ENCODE measurements around the gene MICAL3. TPM values are rescaled to one million over a fixed set of nuclear protein-coding genes. Genes with fewer than 3 reads are reported as not detected.

MICAL3 gene
- polyA plus RNA-seq, 1 donor: 36.1 TPM

DNA sequence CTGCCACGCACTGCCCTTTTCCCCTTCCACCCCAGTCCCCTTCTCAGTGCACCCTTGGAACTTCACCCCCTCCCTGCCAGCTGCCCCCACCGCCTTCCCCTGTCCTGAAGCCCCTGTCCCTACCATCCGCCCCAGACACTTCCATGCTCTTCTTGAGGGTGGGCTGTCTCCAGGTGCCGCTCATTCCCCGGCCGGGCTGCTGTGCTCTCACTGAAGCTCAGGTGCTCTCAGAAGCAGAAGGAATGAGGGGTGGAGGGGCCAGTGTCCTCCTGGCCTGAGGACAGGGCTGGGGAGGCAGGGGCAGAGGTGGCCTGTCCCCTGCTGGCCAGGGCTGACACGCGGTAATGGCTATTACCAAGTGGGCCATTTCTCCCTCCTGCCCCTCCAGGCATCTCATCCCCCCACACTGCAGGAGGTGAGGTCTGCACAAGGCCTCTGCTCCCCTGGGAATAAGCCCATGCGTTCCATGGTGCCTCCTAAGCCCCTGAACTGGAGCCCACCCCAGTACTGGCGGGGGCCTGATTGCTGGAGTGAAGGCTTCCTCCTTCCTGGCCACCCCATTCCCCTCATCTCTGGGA is 243.5 kb downstream of the MICAL3 start:
- Histone ChIP-seq H3K4me1 (ENCODE audit: control insufficient read depth, insufficient read depth, low read length) (peaks cover 4% of the 10 kb centered on the region), H3K9me3 (ENCODE audit: control insufficient read depth, low read depth, low read length) (no peaks in the 10 kb centered on the region), H3K4me3 (ENCODE audit: low read length) (no peak overlapping the region), H3K27me3 (ENCODE audit: control insufficient read depth, insufficient read depth, low read length) (no peaks in the 10 kb centered on the region), H3K27ac (ENCODE audit: low read length) (no peak overlapping the region), H3K36me3 (ENCODE audit: control insufficient read depth, insufficient read depth, low read length) (no peaks in the 10 kb centered on the region)
- DNase-seq: no peak
- no CpG with 5 or more reads among the region's 10 CpGs for WGBS (ENCODE audit: insufficient coverage, low lambda C conversion rate)

DNA sequence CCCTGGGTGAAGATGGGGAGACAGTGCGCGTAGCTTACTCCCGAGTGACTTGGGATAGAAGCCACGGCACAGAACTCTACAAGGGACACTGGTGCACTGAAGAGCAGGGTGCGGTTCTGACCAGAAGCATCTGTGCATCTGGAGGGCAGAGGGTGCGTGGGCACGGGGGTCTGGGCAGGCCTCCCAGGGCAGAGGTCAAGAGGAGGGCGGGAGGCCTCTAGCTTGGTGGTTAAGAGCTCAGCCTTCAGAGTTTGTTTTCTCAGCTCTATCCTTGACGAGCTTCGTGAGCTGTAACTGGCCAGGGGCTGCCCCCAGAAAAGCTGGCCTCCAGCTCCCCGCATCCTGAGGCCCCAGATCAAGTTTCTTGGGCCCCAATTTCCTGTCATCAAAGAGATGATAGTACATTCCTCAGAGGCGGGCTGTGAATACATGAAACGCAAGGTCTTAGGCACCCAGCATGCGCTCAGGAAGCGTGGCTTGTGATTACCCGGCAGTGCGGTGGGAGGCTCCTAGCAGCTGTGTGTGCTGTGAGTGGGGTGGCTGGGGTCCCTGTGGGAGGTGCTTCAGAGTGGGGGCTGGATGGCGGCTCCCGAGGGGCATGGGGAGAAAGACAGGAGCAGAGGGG is 244.1 kb downstream of the MICAL3 start:
- H3K4me1 ChIP-seq (ENCODE audit: control insufficient read depth, insufficient read depth, low read length): peaks cover 4% of the 10 kb centered on the region
- H3K4me3 ChIP-seq (ENCODE audit: low read length): no peak overlapping the region
- H3K9me3 ChIP-seq (ENCODE audit: control insufficient read depth, low read depth, low read length): no peaks in the 10 kb centered on the region
- no peak for DNase-seq
- no CpG with 5 or more reads among the region's 19 CpGs for WGBS (ENCODE audit: insufficient coverage, low lambda C conversion rate)
- no peaks in the 10 kb centered on the region for H3K36me3 ChIP-seq (ENCODE audit: control insufficient read depth, insufficient read depth, low read length)
- H3K27me3 ChIP-seq (ENCODE audit: control insufficient read depth, insufficient read depth, low read length): no peaks in the 10 kb centered on the region
- H3K27ac ChIP-seq (ENCODE audit: low read length): no peak overlapping the region

DNA sequence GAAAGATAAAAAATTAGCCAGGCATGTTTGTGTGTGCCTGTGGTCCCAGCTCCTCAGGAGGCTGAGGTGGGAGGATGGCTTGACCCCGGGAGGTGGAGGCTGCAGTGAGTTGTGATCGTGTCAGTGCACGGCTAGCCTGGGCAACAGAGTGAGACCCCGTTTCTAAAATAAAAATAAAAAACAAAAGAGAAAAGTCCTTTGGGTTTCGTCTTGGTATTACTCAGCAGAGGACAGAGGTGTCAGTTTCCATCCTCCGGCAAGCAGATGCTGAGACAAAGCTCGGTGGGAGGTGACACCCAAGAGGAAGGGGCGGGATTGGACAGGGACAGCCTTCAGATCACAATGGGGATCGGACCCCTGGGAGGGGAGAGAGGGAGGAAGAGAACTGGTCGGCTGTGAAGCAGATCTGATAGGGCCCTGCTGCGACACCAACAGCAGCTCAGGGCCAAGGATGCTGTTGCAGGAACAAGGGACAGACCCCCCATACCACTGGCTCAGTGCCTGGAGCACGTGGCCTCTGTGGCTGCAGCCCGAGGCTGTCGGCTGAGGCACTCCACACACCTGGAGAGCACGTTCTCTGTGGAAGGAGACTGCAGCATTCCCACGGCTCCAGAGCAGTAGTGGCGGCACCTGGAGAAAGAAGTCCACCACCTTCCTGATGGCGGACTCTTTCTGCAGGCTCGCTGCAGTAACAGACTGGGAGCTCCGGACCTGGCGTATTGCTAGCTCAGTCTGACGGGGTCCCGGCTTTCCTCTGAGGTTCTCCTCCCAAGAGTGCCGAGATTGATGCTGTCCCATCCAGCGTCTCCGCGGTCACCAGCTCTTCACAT is 244.9 kb downstream of the MICAL3 start:
- WGBS (ENCODE audit: insufficient coverage, low lambda C conversion rate): no CpG with 5 or more reads among the region's 27 CpGs
- no peak overlapping the region for H3K4me3 ChIP-seq (ENCODE audit: low read length)
- no peaks in the 10 kb centered on the region for H3K36me3 ChIP-seq (ENCODE audit: control insufficient read depth, insufficient read depth, low read length)
- no peak overlapping the region for H3K27ac ChIP-seq (ENCODE audit: low read length)
- H3K9me3 ChIP-seq (ENCODE audit: control insufficient read depth, low read depth, low read length): no peaks in the 10 kb centered on the region
- peaks cover 4% of the 10 kb centered on the region for H3K4me1 ChIP-seq (ENCODE audit: control insufficient read depth, insufficient read depth, low read length)
- H3K27me3 ChIP-seq (ENCODE audit: control insufficient read depth, insufficient read depth, low read length): no peaks in the 10 kb centered on the region
- no peak for DNase-seq

DNA sequence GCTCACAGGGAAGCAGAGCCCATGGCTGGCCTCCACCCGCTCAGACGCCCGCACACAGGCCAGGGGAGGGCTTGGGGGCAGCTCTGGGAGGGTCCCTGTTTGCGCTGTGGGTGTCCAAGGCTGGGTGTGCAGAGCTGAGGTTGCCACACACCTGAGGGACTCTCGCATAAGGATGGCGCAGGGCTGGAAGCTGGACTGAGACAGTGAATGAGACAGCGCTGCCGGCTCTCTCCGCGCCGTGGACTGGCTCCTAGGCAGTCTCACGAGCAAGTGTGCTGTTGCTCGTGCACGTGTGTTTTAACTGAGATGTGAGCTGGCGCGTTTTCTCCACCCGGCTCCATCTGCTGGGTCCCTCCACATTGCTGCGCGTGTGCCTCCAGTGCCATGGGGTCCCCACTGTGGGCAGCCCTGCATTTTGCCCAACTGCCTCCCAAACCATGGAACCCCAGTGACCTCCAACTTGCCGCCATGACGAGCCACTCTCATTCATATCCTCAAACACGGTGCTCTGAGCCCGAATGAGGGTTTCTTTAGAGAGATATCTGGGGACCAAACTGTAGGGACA is 245.9 kb downstream of the MICAL3 start:
- H3K4me3 ChIP-seq (ENCODE audit: low read length): no peak overlapping the region
- no CpG with 5 or more reads among the region's 23 CpGs for WGBS (ENCODE audit: insufficient coverage, low lambda C conversion rate)
- no peak for DNase-seq
- no peaks in the 10 kb centered on the region for H3K36me3 ChIP-seq (ENCODE audit: control insufficient read depth, insufficient read depth, low read length)
- no peak overlapping the region for H3K27ac ChIP-seq (ENCODE audit: low read length)
- no peaks in the 10 kb centered on the region for H3K27me3 ChIP-seq (ENCODE audit: control insufficient read depth, insufficient read depth, low read length)
- H3K9me3 ChIP-seq (ENCODE audit: control insufficient read depth, low read depth, low read length): no peaks in the 10 kb centered on the region
- H3K4me1 ChIP-seq (ENCODE audit: control insufficient read depth, insufficient read depth, low read length): peaks cover 6% of the 10 kb centered on the region

DNA sequence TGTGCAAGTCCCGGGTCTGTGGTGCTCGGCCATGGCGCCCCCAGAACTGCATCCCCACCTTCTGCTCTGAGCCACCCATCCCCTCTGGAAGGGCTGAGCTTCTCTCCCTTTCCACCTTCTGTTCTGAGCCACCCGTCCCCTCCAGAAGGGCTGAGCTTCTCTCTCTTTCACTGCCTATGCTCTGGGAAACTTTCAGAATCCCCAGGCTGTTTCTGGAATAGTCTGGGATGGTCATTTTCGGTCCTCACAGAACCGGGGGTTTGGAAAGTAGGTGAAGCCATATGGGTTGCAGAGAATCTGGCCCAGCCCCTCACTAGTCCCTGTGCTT is 246.7 kb downstream of the MICAL3 start:
- no peak for DNase-seq
- peak overlapping the region; percentile 13 for H3K4me3 ChIP-seq (ENCODE audit: low read length)
- no peaks in the 10 kb centered on the region for H3K9me3 ChIP-seq (ENCODE audit: control insufficient read depth, low read depth, low read length)
- no peaks in the 10 kb centered on the region for H3K27me3 ChIP-seq (ENCODE audit: control insufficient read depth, insufficient read depth, low read length)
- H3K27ac ChIP-seq (ENCODE audit: low read length): no peak overlapping the region
- no peaks in the 10 kb centered on the region for H3K36me3 ChIP-seq (ENCODE audit: control insufficient read depth, insufficient read depth, low read length)
- no CpG with 5 or more reads among the region's 6 CpGs for WGBS (ENCODE audit: insufficient coverage, low lambda C conversion rate)
- peaks cover 13% of the 10 kb centered on the region for H3K4me1 ChIP-seq (ENCODE audit: control insufficient read depth, insufficient read depth, low read length)

DNA sequence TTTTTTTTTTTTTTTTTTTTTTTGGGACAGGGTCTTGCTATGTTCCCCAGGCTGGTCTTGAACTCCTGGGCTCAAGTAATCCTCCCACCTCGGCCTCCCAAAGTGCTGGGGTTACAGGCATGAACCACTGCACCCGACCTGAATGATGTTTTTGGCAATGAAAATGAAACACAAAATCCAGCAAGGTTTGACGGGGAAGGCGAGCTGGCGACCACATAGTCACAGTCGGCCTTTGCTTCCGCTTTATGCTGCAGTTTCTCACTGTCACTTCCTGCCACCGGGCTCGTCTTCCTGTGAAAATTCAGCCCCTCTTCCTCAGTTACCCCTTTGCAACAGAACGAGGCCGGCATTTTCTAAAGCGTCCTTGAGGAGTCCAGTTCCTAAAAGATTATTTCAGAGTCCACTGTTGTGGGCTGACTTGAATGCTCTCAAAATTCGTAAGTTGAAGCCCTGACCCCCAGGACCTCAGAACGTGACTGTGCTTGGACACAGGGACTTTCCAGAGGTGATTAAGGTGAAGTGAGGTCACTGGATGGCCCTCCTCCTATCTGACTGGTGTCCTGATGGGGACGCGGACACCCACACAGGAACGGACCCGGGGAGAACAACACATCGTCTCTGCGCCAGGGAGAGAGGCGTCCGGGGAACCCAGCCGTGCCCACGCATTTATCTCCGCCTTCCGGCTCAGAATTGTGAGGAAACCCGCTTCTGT is 247.2 kb downstream of the MICAL3 start:
- no peak for DNase-seq
- no peaks in the 10 kb centered on the region for H3K36me3 ChIP-seq (ENCODE audit: control insufficient read depth, insufficient read depth, low read length)

DNA sequence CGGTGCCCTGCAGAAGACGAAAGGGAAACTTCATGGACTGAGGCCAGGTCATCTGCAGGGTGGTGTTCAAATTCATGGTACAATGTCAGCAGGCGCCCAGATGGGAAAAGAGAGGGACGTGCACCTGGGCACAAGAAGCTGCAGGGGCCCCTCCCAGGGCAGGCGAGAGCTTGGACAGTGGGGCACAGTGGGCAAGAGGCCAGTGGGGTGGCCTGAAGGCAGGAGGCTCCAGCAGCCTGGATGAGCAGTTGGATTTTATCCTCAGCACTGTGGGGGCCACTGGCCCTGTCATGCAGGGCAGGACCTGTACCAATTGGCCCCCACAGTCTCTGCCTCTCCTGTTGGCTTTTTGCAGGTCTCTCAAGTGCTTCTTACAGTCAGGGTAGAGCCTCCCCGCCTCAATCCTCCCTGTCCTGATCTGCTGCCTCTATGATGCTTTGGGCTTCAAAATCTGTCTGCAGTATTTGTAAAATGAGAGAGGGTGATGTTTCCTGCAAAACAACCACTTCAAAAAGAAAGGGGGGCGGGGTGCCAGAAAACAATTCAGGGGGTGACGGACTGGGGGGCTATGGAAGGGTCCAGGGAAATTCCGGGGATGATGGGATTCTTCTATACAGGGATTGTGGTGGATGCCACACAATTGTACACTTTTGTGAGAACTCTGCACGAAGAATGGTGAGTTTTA is 248.4 kb downstream of the MICAL3 start:
- no peak for DNase-seq
- WGBS (ENCODE audit: insufficient coverage, low lambda C conversion rate): 100% methylated on average over 1 of the region's 10 CpGs

More for the DNA sequence above, 247.2 kb downstream of the MICAL3 start:
- no peaks in the 10 kb centered on the region for H3K27me3 ChIP-seq (ENCODE audit: control insufficient read depth, insufficient read depth, low read length)
- H3K4me3 ChIP-seq (ENCODE audit: low read length): peak overlapping the region; percentile 13
- no peaks in the 10 kb centered on the region for H3K9me3 ChIP-seq (ENCODE audit: control insufficient read depth, low read depth, low read length)
- H3K4me1 ChIP-seq (ENCODE audit: control insufficient read depth, insufficient read depth, low read length): peaks cover 13% of the 10 kb centered on the region
- no CpG with 5 or more reads among the region's 27 CpGs for WGBS (ENCODE audit: insufficient coverage, low lambda C conversion rate)
- H3K27ac ChIP-seq (ENCODE audit: low read length): no peak overlapping the region

DNA sequence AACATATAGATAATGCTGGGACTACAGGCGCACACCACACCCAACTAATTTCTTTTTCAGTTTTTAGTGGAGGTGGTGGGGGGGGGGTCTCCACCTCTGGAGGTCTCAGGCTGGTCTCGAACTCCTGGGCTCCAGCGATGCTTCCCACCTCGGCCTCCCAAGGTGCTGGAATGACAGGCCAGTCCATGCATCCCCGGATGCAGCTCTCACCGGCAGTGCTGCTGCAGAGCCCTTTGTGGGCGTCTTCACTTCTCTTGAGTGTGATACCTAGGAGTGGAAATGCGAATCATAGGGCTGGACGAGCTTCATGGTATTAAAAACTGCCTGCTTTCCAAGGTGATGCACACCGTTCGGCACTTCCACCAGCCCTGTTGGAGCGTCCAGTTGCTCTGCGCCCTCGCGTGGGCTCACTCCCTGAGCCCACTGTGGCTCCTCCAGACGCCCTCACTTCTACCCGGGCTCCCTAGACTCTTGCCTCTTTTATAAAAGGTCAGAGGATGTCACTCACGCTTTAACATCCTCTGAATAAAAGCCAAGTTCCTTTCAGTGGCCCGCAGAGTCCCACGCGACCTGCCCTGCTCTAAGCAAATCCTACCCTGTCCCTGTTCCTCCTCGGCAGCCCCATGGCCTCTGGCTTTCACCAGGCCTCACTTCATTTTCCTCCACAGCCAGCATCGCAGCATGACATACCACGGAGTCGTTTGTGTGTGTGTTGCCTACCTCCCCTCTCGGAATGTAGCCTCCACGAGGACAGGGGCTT is 249.3 kb downstream of the MICAL3 start:
- 80% methylated on average over 2 of the region's 27 CpGs for WGBS (ENCODE audit: insufficient coverage, low lambda C conversion rate)
- Histone ChIP-seq H3K27ac (ENCODE audit: low read length) (no peak overlapping the region), H3K27me3 (ENCODE audit: control insufficient read depth, insufficient read depth, low read length) (no peaks in the 10 kb centered on the region), H3K4me1 (ENCODE audit: control insufficient read depth, insufficient read depth, low read length) (peaks cover 9% of the 10 kb centered on the region), H3K9me3 (ENCODE audit: control insufficient read depth, low read depth, low read length) (no peaks in the 10 kb centered on the region), H3K4me3 (ENCODE audit: low read length) (no peak overlapping the region), H3K36me3 (ENCODE audit: control insufficient read depth, insufficient read depth, low read length) (no peaks in the 10 kb centered on the region)
- no peak for DNase-seq

More for the DNA sequence above, 248.4 kb downstream of the MICAL3 start:
- H3K4me3 ChIP-seq (ENCODE audit: low read length): no peak overlapping the region
- peaks cover 9% of the 10 kb centered on the region for H3K4me1 ChIP-seq (ENCODE audit: control insufficient read depth, insufficient read depth, low read length)
- no peaks in the 10 kb centered on the region for H3K36me3 ChIP-seq (ENCODE audit: control insufficient read depth, insufficient read depth, low read length)
- no peaks in the 10 kb centered on the region for H3K9me3 ChIP-seq (ENCODE audit: control insufficient read depth, low read depth, low read length)
- no peaks in the 10 kb centered on the region for H3K27me3 ChIP-seq (ENCODE audit: control insufficient read depth, insufficient read depth, low read length)
- H3K27ac ChIP-seq (ENCODE audit: low read length): no peak overlapping the region

DNA sequence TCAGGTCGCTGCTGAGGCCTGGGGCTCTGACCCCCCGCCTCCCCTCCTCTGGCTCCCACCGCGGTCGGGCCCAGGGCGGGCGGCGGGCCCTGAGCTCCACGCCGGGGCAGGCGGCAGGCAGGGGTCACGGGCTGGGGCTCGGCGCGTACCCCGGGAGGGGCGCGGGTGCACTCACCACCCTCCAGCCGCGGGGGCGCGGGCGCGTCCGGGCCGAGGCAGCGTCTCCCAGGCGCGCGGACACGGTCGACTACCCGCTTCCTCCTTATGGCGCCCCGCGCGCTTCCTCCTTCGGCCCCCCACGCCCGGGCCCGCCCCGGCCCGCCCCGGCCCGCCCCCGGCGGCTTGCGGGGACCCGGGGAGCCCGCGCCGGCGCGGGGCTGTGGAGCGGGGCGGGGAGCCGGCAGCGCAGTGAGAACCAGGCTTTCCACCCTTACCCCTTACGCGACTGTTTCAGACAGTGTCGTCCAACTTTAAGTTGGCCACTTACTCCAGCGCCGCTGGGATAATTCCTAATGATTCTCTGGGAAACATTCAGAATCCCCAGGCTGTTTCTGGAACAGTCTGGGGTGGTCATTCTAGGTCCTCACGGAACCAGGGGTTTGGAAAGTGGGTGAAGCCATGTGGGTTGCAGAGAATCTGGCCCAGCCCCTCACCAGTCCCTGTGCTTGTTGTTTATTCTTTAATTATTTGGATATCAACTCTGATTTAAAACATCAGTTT is 250.0 kb downstream of the MICAL3 start, which contains the start of gene BID:
BID (minus strand) TSS at position 264 of the 720 bp plus-strand sequence. CDS start 24,353 bp downstream, outside the sequence.
- Histone ChIP-seq H3K4me1 (ENCODE audit: control insufficient read depth, insufficient read depth, low read length) (peaks cover 9% of the 10 kb centered on the region), H3K9me3 (ENCODE audit: control insufficient read depth, low read depth, low read length) (no peaks in the 10 kb centered on the region), H3K27ac (ENCODE audit: low read length) (no peak within 1 kb of the TSS), H3K36me3 (ENCODE audit: control insufficient read depth, insufficient read depth, low read length) (no peaks in the 10 kb centered on the region), H3K4me3 (ENCODE audit: low read length) (peak within 1 kb of the TSS; percentile 54), H3K27me3 (ENCODE audit: control insufficient read depth, insufficient read depth, low read length) (no peaks in the 10 kb centered on the region)
- no CpG with 5 or more reads among the region's 64 CpGs for WGBS (ENCODE audit: insufficient coverage, low lambda C conversion rate)
- peak in 1 of 2 donors; percentile 63 for DNase-seq
